ENCODE data around the gene TRAPPC3. TPM values are rescaled to one million over a fixed set of nuclear protein-coding genes. Genes with fewer than 3 reads are reported as not detected.

The TRAPPC3 gene
- total RNA-seq, 1 experiment from 2014 or later, result 64.6 TPM

- Histone ChIP-seq H3K27me3 (ENCODE audit: insufficient read depth, low read length) (no peaks in the 10 kb centered on the region), H3K4me2 (ENCODE audit: low read length) (no peak overlapping the region), H3K4me3 (replicated peaks in 1 of 2; ENCODE audit: low read depth in 1 of 2, low read length in 2 of 2) (no peak overlapping the region), H3K36me3 (ENCODE audit: control insufficient read depth in 1 of 2, insufficient read depth in 2 of 2, low read length in 2 of 2) (no peaks in the 10 kb centered on the region), H3K79me2 (ENCODE audit: insufficient read depth, low read length) (no peaks in the 10 kb centered on the region), H3K27ac (ENCODE audit: low read depth, low read length) (no peak overlapping the region), H4K20me1 (ENCODE audit: insufficient read depth) (no peaks in the 10 kb centered on the region), H2AFZ (ENCODE audit: low read depth, low read length, poor library complexity, severe bottlenecking) (no peak overlapping the region), H3K9ac (ENCODE audit: low read length) (no peak overlapping the region), H3K4me1 (ENCODE audit: control insufficient read depth in 1 of 2, insufficient read depth in 2 of 2, low read length in 2 of 2) (peaks cover 2 to 9% of the 10 kb centered on the region in 2 experiments; a peak in 3 of 4 replicates), H3K9me3 (ENCODE audit: control insufficient read depth in 1 of 2, insufficient read depth in 1 of 2, low read depth in 1 of 2, low read length in 2 of 2) (no peaks in the 10 kb centered on the region), H3K9me2 (ENCODE audit: insufficient read depth) (no peaks in the 10 kb centered on the region)
- ATAC-seq, result no peak
- intact Hi-C loops (cut with micrococcal nuclease), result loop anchor here (10.0 kb wide), 1 partner anchor 449 kb away; no protein-coding TSS in a partner anchor
- POLR2A ChIA-PET, result no interaction called here
- no peak for DNase-seq (ENCODE audit: low read depth, low spot score)
- CTCF ChIA-PET, result interaction anchor here (0.8 to 1.1 kb wide), 2 partner anchors 29 to 179 kb away, joined by 3 to 4 read pairs; no protein-coding TSS in a partner anchor
- TF ChIP-seq SP1 (IDR thresholded peaks at IDR 0.05; ENCODE audit: low read depth) (no peak), ATF3 (IDR thresholded peaks at IDR 0.05) (no peak), REST (IDR thresholded peaks at IDR 0.05; ENCODE audit: low read depth) (no peak), ZBTB33 (IDR thresholded peaks at IDR 0.05; ENCODE audit: extremely low read depth, insufficient replicate concordance, low read length) (no peak), YY1 (IDR thresholded peaks at IDR 0.05; ENCODE audit: extremely low read depth, insufficient replicate concordance, low read depth, low read length) (no peak), SIN3A (IDR thresholded peaks at IDR 0.05; ENCODE audit: low read depth) (no peak)
- BruUV-seq (replicated peaks), result no TSS peak
- RAD21 ChIA-PET (ENCODE audit: low non-redundant PET in 1 of 2, low total read pairs in 2 of 2, uncharacterized antibody in 2 of 2, unreplicated experiment in 2 of 2), result no interaction called here
Measured at GRCh38 chr1:36106269-36106668, 43.0 kb downstream of the TRAPPC3 start.
